ENCODE data around the gene MTFMT. TPM values are rescaled to one million over a fixed set of nuclear protein-coding genes. Genes with fewer than 3 reads are reported as not detected.
A peak's percentile ranks its signal among the peaks of the same experiment; 100 is the strongest.

The MTFMT gene
- total RNA-seq, 1 donor from 2014 or later, result 22.1 TPM

- no peak for TF ChIP-seq CTCF (conservative IDR thresholded peaks at IDR 0.05; ENCODE audit: low read depth, low read length)
- peak within 1 kb of the TSS; percentile 97 for H3K4me3 ChIP-seq (ENCODE audit: low read depth, low read length)
- DNase-seq (ENCODE audit: low read depth), result no peak
Measured at GRCh38 chr15:64989416-64990167, 39.8 kb downstream of the MTFMT start, which contains the start of gene SPG21. SPG21 (minus strand) TSS chr15:64989914; CDS start chr15:64983569, 6,345 bp downstream.

- TF ChIP-seq CTCF (conservative IDR thresholded peaks at IDR 0.05; ENCODE audit: low read depth, low read length), result no peak
- no peak overlapping the region for H3K4me3 ChIP-seq (ENCODE audit: low read depth, low read length)
- DNase-seq (ENCODE audit: low read depth), result no peak
Measured at GRCh38 chr15:64987136-64987535, 42.3 kb downstream of the MTFMT start.

- DNase-seq (ENCODE audit: low read depth), result no peak
- no peak for TF ChIP-seq CTCF (conservative IDR thresholded peaks at IDR 0.05; ENCODE audit: low read depth, low read length)
- H3K4me3 ChIP-seq (ENCODE audit: low read depth, low read length), result no peak overlapping the region
Measured at GRCh38 chr15:64985366-64986033, 43.9 kb downstream of the MTFMT start.

- no peak for DNase-seq (ENCODE audit: low read depth)
- H3K4me3 ChIP-seq (ENCODE audit: low read depth, low read length), result no peak overlapping the region
- TF ChIP-seq CTCF (conservative IDR thresholded peaks at IDR 0.05; ENCODE audit: low read depth, low read length), result no peak
Measured at GRCh38 chr15:64982472-64982871, 47.0 kb downstream of the MTFMT start.

GRCh38 chr15:64981812-64982431 is 47.5 kb downstream of the MTFMT start:
- DNase-seq (ENCODE audit: low read depth), result no peak
- no peak for TF ChIP-seq CTCF (conservative IDR thresholded peaks at IDR 0.05; ENCODE audit: low read depth, low read length)
- H3K4me3 ChIP-seq (ENCODE audit: low read depth, low read length), result no peak overlapping the region

GRCh38 chr15:64979252-64979710 is 50.2 kb downstream of the MTFMT start:
- DNase-seq (ENCODE audit: low read depth), result no peak
- no peak overlapping the region for H3K4me3 ChIP-seq (ENCODE audit: low read depth, low read length)
- TF ChIP-seq CTCF (conservative IDR thresholded peaks at IDR 0.05; ENCODE audit: low read depth, low read length), result no peak

Data from epithelial cell of proximal tubule (primary cell).